WTC11 (cell line): ENCODE results near the gene INPP5A. TPM values are rescaled to one million over a fixed set of nuclear protein-coding genes. Genes with fewer than 3 reads are reported as not detected.

Source experiments
- ATAC-seq: fragments of 200-7000 bp; cut with Tn5 transposase; 2 replicates; pipeline ENCODE4 v1.10.0; 2021; ENCODE audit warnings: mild to moderate bottlenecking, moderate library complexity
- CTCF ChIA-PET: fragments of 300-600 bp; sonication (Branson Sonifier 250); formaldehyde crosslinking; loops from one replicate; lab custom pipeline; 2021; ENCODE audit warnings: antibody characterized with exemption; lab: Charles Lee
- POLR2A ChIA-PET: fragments of 350-600 bp; sonication (Branson Sonifier 250); formaldehyde crosslinking; loops from one replicate; lab custom pipeline; 2021; ENCODE audit warnings: antibody characterized with exemption; lab: Charles Lee
- DNase-seq: peaks from one replicate; pipeline ENCODE4 v3.0.0; 2021; ENCODE audit warnings: low spot score
- H3K27ac Mint-ChIP-seq: 2 replicates; pipeline ENCODE4 v1.8.0; 2021; ENCODE audit warnings: mixed read lengths
- H3K27me3 Mint-ChIP-seq: 2 replicates; pipeline ENCODE4 v1.8.0; 2021; ENCODE audit warnings: low read depth, mild to moderate bottlenecking, moderate library complexity, mixed read lengths
- H3K36me3 Mint-ChIP-seq: 2 replicates; pipeline ENCODE4 v1.8.0; 2021; ENCODE audit warnings: mixed read lengths
- H3K4me1 Mint-ChIP-seq: 2 replicates; pipeline ENCODE4 v1.8.0; 2022; ENCODE audit warnings: mixed read lengths
- H3K4me3 Mint-ChIP-seq: 2 replicates; pipeline ENCODE4 v1.8.0; 2021; ENCODE audit warnings: mild to moderate bottlenecking, moderate library complexity, mixed read lengths
- H3K9me3 Mint-ChIP-seq: 2 replicates; pipeline ENCODE4 v1.8.0; 2021; ENCODE audit warnings: mixed read lengths
- ATF6 ChIP-seq: sonication (generic); formaldehyde crosslinking; IDR thresholded peaks from 2 replicates; pipeline ENCODE4 v1.8.1; 2023; ENCODE audit warnings: mild to moderate bottlenecking, missing genetic modification reagents
- CDX4 ChIP-seq: fragments of 250-450 bp; sonication (Bioruptor Pico); IDR thresholded peaks from 2 replicates; pipeline ENCODE4 v1.9.0; 2021; ENCODE audit warnings: moderate library complexity, mild to moderate bottlenecking, inconsistent platforms, borderline replicate concordance
- ELF4 ChIP-seq: sonication (generic); formaldehyde crosslinking; IDR thresholded peaks from 2 replicates; pipeline ENCODE4 v1.8.1; 2022; ENCODE audit warnings: low read depth, mild to moderate bottlenecking, moderate library complexity, missing genetic modification reagents
- ESRRA ChIP-seq: sonication (generic); formaldehyde crosslinking; IDR thresholded peaks from 2 replicates; pipeline ENCODE4 v1.8.1; 2022; ENCODE audit warnings: mild to moderate bottlenecking, missing genetic modification reagents, borderline replicate concordance
- FOXP1 ChIP-seq: sonication (generic); formaldehyde crosslinking; IDR thresholded peaks from 2 replicates; pipeline ENCODE4 v1.8.0; 2022; ENCODE audit warnings: missing genetic modification reagents, mild to moderate bottlenecking, moderate library complexity, borderline replicate concordance
- HMGA2 ChIP-seq: fragments of 250-450 bp; sonication (Bioruptor Pico); IDR thresholded peaks from 2 replicates; pipeline ENCODE4 v1.4.0; 2021; ENCODE audit warnings: mild to moderate bottlenecking, moderate library complexity
- HMGXB4 ChIP-seq: sonication (generic); formaldehyde crosslinking; IDR thresholded peaks from 2 replicates; pipeline ENCODE4 v1.8.1; 2023; ENCODE audit warnings: mild to moderate bottlenecking, moderate library complexity, missing genetic modification reagents
- IRF1 ChIP-seq: sonication (generic); formaldehyde crosslinking; IDR thresholded peaks from 2 replicates; pipeline ENCODE4 v1.8.0; 2023; ENCODE audit warnings: missing genetic modification reagents
- MXD4 ChIP-seq: fragments of 250-450 bp; sonication (Bioruptor Pico); IDR thresholded peaks from 2 replicates; pipeline ENCODE4 v1.8.0; 2021; ENCODE audit warnings: mild to moderate bottlenecking, moderate library complexity, borderline replicate concordance
- NR1H2 ChIP-seq: sonication (generic); formaldehyde crosslinking; IDR thresholded peaks from 2 replicates; pipeline ENCODE4 v1.9.0; 2021; ENCODE audit warnings: mild to moderate bottlenecking, moderate library complexity, missing genetic modification reagents
- NR3C1 ChIP-seq: sonication (generic); formaldehyde crosslinking; conservative IDR thresholded peaks from 2 replicates; pipeline ENCODE4 v1.8.1; 2023; ENCODE audit warnings: low read depth, mild to moderate bottlenecking, missing genetic modification reagents
- SMAD4 ChIP-seq: sonication (generic); formaldehyde crosslinking; IDR thresholded peaks from 2 replicates; pipeline ENCODE4 v1.8.0; 2022; ENCODE audit warnings: mild to moderate bottlenecking, missing genetic modification reagents
- SOX15 ChIP-seq: fragments of 250-450 bp; sonication (Bioruptor Pico); IDR thresholded peaks from 2 replicates; pipeline ENCODE4 v1.9.0; 2021; ENCODE audit warnings: mild to moderate bottlenecking
- TCF7 ChIP-seq: sonication (generic); formaldehyde crosslinking; IDR thresholded peaks from 2 replicates; pipeline ENCODE4 v1.8.0; 2022; ENCODE audit warnings: mild to moderate bottlenecking, low read depth, missing genetic modification reagents, moderate library complexity
- TEAD4 ChIP-seq: sonication (generic); formaldehyde crosslinking; IDR thresholded peaks from 2 replicates; pipeline ENCODE4 v1.8.0; 2022; ENCODE audit warnings: mild to moderate bottlenecking, missing genetic modification reagents
- USF1 ChIP-seq: sonication (generic); formaldehyde crosslinking; IDR thresholded peaks from 2 replicates; pipeline ENCODE4 v1.8.0; 2022; ENCODE audit warnings: mild to moderate bottlenecking, missing genetic modification reagents
- ZNF121 ChIP-seq: sonication (generic); formaldehyde crosslinking; IDR thresholded peaks from 2 replicates; pipeline ENCODE4 v1.8.0; 2023; ENCODE audit warnings: missing genetic modification reagents
- ZNF232 ChIP-seq: sonication (generic); formaldehyde crosslinking; IDR thresholded peaks from 2 replicates; pipeline ENCODE4 v1.8.0; 2022; ENCODE audit warnings: mild to moderate bottlenecking, missing genetic modification reagents
- ZNF396 ChIP-seq: fragments of 250-450 bp; sonication (Bioruptor Pico); IDR thresholded peaks from 2 replicates; pipeline ENCODE4 v1.8.0; 2021; ENCODE audit warnings: mild to moderate bottlenecking, moderate library complexity, borderline replicate concordance
- ZNF671 ChIP-seq: fragments of 250-450 bp; sonication (Bioruptor Pico); IDR thresholded peaks from 2 replicates; pipeline ENCODE4 v1.8.0; 2021; ENCODE audit warnings: mild to moderate bottlenecking
- total RNA-seq: library from RNA; stranded (reverse); gene quantifications from 3 replicates; pipeline ENCODE4 v1.2.3, GENCODE V29; 2021
- TF ChIP-seq, protein P1 (sequence below): sonication (generic); formaldehyde crosslinking; IDR thresholded peaks from 2 replicates; pipeline ENCODE4 v1.8.1; 2022; ENCODE audit warnings: low read depth, missing genetic modification reagents, borderline replicate concordance

INPP5A gene
- total RNA-seq, 1 experiment from 2014 or later: 22.1 TPM

DNA sequence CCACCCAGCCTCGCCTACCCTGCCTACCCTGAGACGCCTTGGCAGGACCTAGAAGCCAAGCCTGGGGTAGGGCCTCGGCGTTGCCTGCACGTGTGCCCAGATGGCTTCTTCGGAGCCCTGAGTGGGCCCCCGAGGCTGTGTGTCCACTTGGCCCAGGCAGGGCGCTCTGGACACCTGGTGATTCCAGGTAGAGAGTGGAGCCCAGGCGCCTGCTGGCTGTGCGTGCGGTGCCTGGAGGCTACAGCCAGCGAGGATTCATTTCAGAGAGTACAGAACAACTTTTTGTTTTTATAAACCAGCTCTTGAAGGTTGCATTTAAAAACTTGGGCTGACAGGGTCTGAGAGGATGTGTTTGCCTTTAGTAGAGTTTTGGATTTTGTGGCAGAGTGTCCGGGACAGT, 208.4 kb downstream of the INPP5A start:
- no peaks in the 10 kb centered on the region for H3K27me3 Mint-ChIP-seq
- H3K27ac Mint-ChIP-seq: peak overlapping the region; percentile 60
- no peak overlapping the region for H3K4me3 Mint-ChIP-seq
- DNase-seq (no peak), ATAC-seq (no peak)
- ChIA-PET CTCF (interaction anchor here (0.7 kb wide), 1 partner anchor 579 kb away, joined by 4 read pairs; no protein-coding TSS in a partner anchor), POLR2A (no interaction called here)
- TF ChIP-seq ATF6 (CRISPR knock-in tag) (no peak), ZNF671 (CRISPR knock-in tag) (no peak), TEAD4 (CRISPR knock-in tag) (no peak), SMAD4 (CRISPR knock-in tag) (no peak), TCF7 (CRISPR knock-in tag) (no peak), ZNF396 (CRISPR knock-in tag) (no peak), ESRRA (CRISPR knock-in tag) (no peak), ZNF121 (CRISPR knock-in tag) (no peak), ZNF232 (CRISPR knock-in tag) (no peak), NR3C1 (CRISPR knock-in tag) (no peak), CDX4 (CRISPR knock-in tag) (no peak), HMGA2 (CRISPR knock-in tag) (no peak), ELF4 (CRISPR knock-in tag) (no peak), MXD4 (CRISPR knock-in tag) (no peak), USF1 (CRISPR knock-in tag) (no peak), NR1H2 (CRISPR knock-in tag) (no peak), IRF1 (CRISPR knock-in tag) (no peak)
- TF ChIP-seq, protein P1, sequence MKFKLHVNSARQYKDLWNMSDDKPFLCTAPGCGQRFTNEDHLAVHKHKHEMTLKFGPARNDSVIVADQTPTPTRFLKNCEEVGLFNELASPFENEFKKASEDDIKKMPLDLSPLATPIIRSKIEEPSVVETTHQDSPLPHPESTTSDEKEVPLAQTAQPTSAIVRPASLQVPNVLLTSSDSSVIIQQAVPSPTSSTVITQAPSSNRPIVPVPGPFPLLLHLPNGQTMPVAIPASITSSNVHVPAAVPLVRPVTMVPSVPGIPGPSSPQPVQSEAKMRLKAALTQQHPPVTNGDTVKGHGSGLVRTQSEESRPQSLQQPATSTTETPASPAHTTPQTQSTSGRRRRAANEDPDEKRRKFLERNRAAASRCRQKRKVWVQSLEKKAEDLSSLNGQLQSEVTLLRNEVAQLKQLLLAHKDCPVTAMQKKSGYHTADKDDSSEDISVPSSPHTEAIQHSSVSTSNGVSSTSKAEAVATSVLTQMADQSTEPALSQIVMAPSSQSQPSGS (CRISPR knock-in tag): no peak
- H3K9me3 Mint-ChIP-seq: no peaks in the 10 kb centered on the region
- peaks cover 24% of the 10 kb centered on the region for H3K4me1 Mint-ChIP-seq
- no peaks in the 10 kb centered on the region for H3K36me3 Mint-ChIP-seq

GRCh38 chr10:132746386-132746785, 208.8 kb downstream of the INPP5A start:
- DNase-seq: no peak
- ChIA-PET POLR2A (no interaction called here), CTCF (interaction anchor here (0.7 kb wide), 1 partner anchor 578 kb away, joined by 4 read pairs; no protein-coding TSS in a partner anchor)
- no peak overlapping the region for H3K4me3 Mint-ChIP-seq
- TF ChIP-seq HMGXB4 (CRISPR knock-in tag) (no peak), FOXP1 (CRISPR knock-in tag) (no peak), SOX15 (no peak), NR3C1 (CRISPR knock-in tag) (no peak)
- no peaks in the 10 kb centered on the region for H3K27me3 Mint-ChIP-seq
- peaks cover 24% of the 10 kb centered on the region for H3K4me1 Mint-ChIP-seq
- peak overlapping the region; percentile 60 for H3K27ac Mint-ChIP-seq
- no peaks in the 10 kb centered on the region for H3K36me3 Mint-ChIP-seq
- H3K9me3 Mint-ChIP-seq: no peaks in the 10 kb centered on the region
- no peak for ATAC-seq
